K562 (cell line): ENCODE data around the gene ZDHHC18. TPM values are rescaled to one million over a fixed set of nuclear protein-coding genes. Genes with fewer than 3 reads are reported as not detected.

ENCODE experiments used
- BRF1 ChIP-seq: IDR thresholded peaks from 3 replicates; pipeline ENCODE4 v1.6.1; 2011; ENCODE audit warnings: borderline replicate concordance, mild to moderate bottlenecking; ENCODE audit not compliant: insufficient read length; ENCODE audit errors: extremely low read depth
- DPF2 ChIP-seq: fragments of 450-650 bp; IDR thresholded peaks from 2 replicates; pipeline ENCODE4 v1.6.1; 2016
- ETV1 ChIP-seq: fragments of 450-650 bp; conservative IDR thresholded peaks from 2 replicates; pipeline ENCODE4 v1.6.1; 2016; ENCODE audit warnings: missing genetic modification characterization, control low read depth, low read depth, missing compliant biosample characterization
- EWSR1 ChIP-seq: fragments of 450-650 bp; IDR thresholded peaks from 2 replicates; pipeline ENCODE4 v1.6.1; 2018; ENCODE audit warnings: borderline replicate concordance, mild to moderate bottlenecking, low read depth, moderate library complexity; ENCODE audit not compliant: partially characterized antibody
- IRF1 ChIP-seq: sonication (generic); formaldehyde crosslinking; IDR thresholded peaks from 2 replicates; pipeline ENCODE4 v1.8.0; 2022; ENCODE audit warnings: missing genetic modification reagents, mild to moderate bottlenecking, borderline replicate concordance
- KLF16 ChIP-seq: IDR thresholded peaks from 2 replicates; pipeline ENCODE4 v1.6.1; 2016; ENCODE audit warnings: antibody characterized with exemption
- NR0B1 ChIP-seq: fragments of 450-650 bp; IDR thresholded peaks from one replicate; pipeline ENCODE4 v1.6.1; 2018; ENCODE audit warnings: mild to moderate bottlenecking, moderate library complexity; ENCODE audit not compliant: partially characterized antibody
- RAD21 ChIP-seq, 2 experiments: fragments of 250-450 bp in 1 of 2; fragments of 450-650 bp in 1 of 2; sonication (Bioruptor Pico) in 1 of 2; formaldehyde crosslinking in 1 of 2; IDR thresholded peaks in 1 of 2; conservative IDR thresholded peaks in 1 of 2; 2 replicates each; pipeline versions ENCODE4 v1.4.0 to v1.8.0; 2020 to 2022; ENCODE audit warnings: mild to moderate bottlenecking in 2 of 2, moderate library complexity in 1 of 2
- RB1 ChIP-seq: fragments of 450-650 bp; IDR thresholded peaks from 2 replicates; pipeline ENCODE4 v1.6.1; 2017; ENCODE audit warnings: low read depth, mild to moderate bottlenecking
- SAFB2 ChIP-seq: fragments of 200-400 bp; formaldehyde crosslinking; IDR thresholded peaks from 2 replicates; pipeline ENCODE4 v1.6.1; 2018; ENCODE audit warnings: borderline replicate concordance, low read length, low read depth, moderate library complexity; ENCODE audit not compliant: severe bottlenecking
- SP2 ChIP-seq: IDR thresholded peaks from 2 replicates; pipeline ENCODE4 v1.6.1; 2011; ENCODE audit warnings: mild to moderate bottlenecking, low read depth, low read length, moderate library complexity; ENCODE audit not compliant: poor library complexity, severe bottlenecking; ENCODE audit errors: extremely low read depth
- TCFL5 ChIP-seq: fragments of 250-450 bp; sonication (Bioruptor Pico); conservative IDR thresholded peaks from 2 replicates; pipeline ENCODE4 v1.6.1; 2021; ENCODE audit warnings: mild to moderate bottlenecking, moderate library complexity, matching md5 sums
- ZFP30 ChIP-seq: fragments of 250-450 bp; sonication (Bioruptor Pico); IDR thresholded peaks from 2 replicates; pipeline ENCODE4 v1.8.0; 2022; ENCODE audit warnings: moderate library complexity, mild to moderate bottlenecking, inconsistent platforms, borderline replicate concordance
- ZHX1 ChIP-seq: fragments of 150-350 bp; conservative IDR thresholded peaks from 2 replicates; pipeline ENCODE4 v1.6.1; 2014; ENCODE audit warnings: low read length
- ZNF224 ChIP-seq: sonication (generic); formaldehyde crosslinking; IDR thresholded peaks from 2 replicates; pipeline ENCODE4 v1.8.0; 2022; ENCODE audit warnings: mild to moderate bottlenecking, missing genetic modification reagents
- ZNF668 ChIP-seq: fragments of 250-450 bp; sonication (Bioruptor Pico); IDR thresholded peaks from 2 replicates; pipeline ENCODE4 v1.8.0; 2022; ENCODE audit warnings: mild to moderate bottlenecking, inconsistent platforms
- polyA plus RNA-seq, 8 experiments: library from polyadenylated mRNA; depleted of rRNA in 4 of 8; stranded (reverse) in 5 of 8; unstranded in 3 of 8; fragments of >200 nt; fragmentation: Nextera tagmentation in 2 of 8; fragmentation: Illumina TruSeq in 1 of 8; extraction: Ambion mirVana in 2 of 8; extraction: Trizol in 1 of 8; gene quantifications; 2 replicates each; pipeline versions ENCODE4 v1.2.1 to v1.2.3, GENCODE V29; 2011 to 2014; ENCODE audit warnings: inconsistent platforms in 1 of 8, missing spikeins in 1 of 8
- total RNA-seq, 7 experiments: library from RNA; depleted of rRNA in 6 of 7; stranded (reverse); fragments of >200 nt in 6 of 7; fragmentation: Illumina TruSeq in 2 of 7; extraction: Trizol in 2 of 7; gene quantifications; 2 replicates each; pipeline versions ENCODE4 v1.2.1 to v1.2.3, GENCODE V29; 2011 to 2021; ENCODE audit warnings: low replicate concordance in 1 of 7
- TF ChIP-seq, protein P1 (sequence below): IDR thresholded peaks from 2 replicates; pipeline ENCODE4 v1.6.1; 2016; ENCODE audit warnings: missing genetic modification characterization, missing compliant biosample characterization

ZDHHC18 gene
- total and polyA plus RNA-seq, 9 of the 15 experiments (the other 6 are each of a cell fraction or from before 2014, with no cell fraction given), result 0.42 to 35.6 (median 15.8) TPM

- no peak for TF ChIP-seq NR0B1
- TF ChIP-seq BRF1, result no peak
- peak; percentile 57; the same call in 1 of the 2 replicates for TF ChIP-seq KLF16
- TF ChIP-seq DPF2, result peak; percentile 72
- TF ChIP-seq IRF1 (CRISPR knock-in tag), result no peak
- peak; percentile 99 to 100 for TF ChIP-seq RAD21 (CRISPR knock-in tag; conservative IDR thresholded peaks at IDR 0.05 in 1 of 2, IDR thresholded peaks at IDR 0.05 in 1 of 2)
- no peak for TF ChIP-seq TCFL5 (CRISPR knock-in tag)
- no peak for TF ChIP-seq SP2
- no peak for TF ChIP-seq EWSR1
- TF ChIP-seq ETV1 (tag), result 0 out of 2 replicates have a peak, but pooled peaks have one; percentile 43
- TF ChIP-seq, protein P1, sequence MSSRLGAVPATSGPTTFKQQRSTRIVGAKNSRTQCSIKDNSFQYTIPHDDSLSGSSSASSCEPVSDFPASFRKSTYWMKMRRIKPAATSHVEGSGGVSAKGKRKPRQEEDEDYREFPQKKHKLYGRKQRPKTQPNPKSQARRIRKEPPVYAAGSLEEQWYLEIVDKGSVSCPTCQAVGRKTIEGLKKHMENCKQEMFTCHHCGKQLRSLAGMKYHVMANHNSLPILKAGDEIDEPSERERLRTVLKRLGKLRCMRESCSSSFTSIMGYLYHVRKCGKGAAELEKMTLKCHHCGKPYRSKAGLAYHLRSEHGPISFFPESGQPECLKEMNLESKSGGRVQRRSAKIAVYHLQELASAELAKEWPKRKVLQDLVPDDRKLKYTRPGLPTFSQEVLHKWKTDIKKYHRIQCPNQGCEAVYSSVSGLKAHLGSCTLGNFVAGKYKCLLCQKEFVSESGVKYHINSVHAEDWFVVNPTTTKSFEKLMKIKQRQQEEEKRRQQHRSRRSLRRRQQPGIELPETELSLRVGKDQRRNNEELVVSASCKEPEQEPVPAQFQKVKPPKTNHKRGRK (tag), result no peak
- 0 out of 2 replicates have a peak, but pooled peaks have one; percentile 58 for TF ChIP-seq ZNF224 (CRISPR knock-in tag)
- TF ChIP-seq ZFP30 (CRISPR knock-in tag), result no peak
- no peak for TF ChIP-seq ZNF668 (CRISPR knock-in tag)
- TF ChIP-seq SAFB2, result no peak
- no peak for TF ChIP-seq ZHX1
- TF ChIP-seq RB1, result peak; percentile 87; the same call in 1 of the 2 replicates
Measured at GRCh38 chr1:26788836-26789611, 37.5 kb upstream of the ZDHHC18 start (continued).
